GM20431 (cell line): Measurements from ENCODE around the gene PWWP2B.

Experiments used
- in situ Hi-C: fragments of 300-500 bp; cut with MseI, MboI; formaldehyde crosslinking; loops from one replicate; pipeline ENCODE4 v1.15.0; 2020; ENCODE audit warnings: low sequenced_read_pairs; ENCODE audit not compliant: unreplicated experiment

The PWWP2B gene

GRCh38 chr10:132463333-132464255 is 66.6 kb downstream of the PWWP2B start:
- in situ Hi-C loops: no loop called here

GRCh38 chr10:132464256-132465192 is 67.5 kb downstream of the PWWP2B start:
- in situ Hi-C loops: no loop called here

GRCh38 chr10:132465193-132465888 is 68.3 kb downstream of the PWWP2B start:
- in situ Hi-C loops: no loop called here

- in situ Hi-C loops: no loop called here
Measured at GRCh38 chr10:132465889-132466519, 69.0 kb downstream of the PWWP2B start.

GRCh38 chr10:132466520-132467463 is 69.8 kb downstream of the PWWP2B start:
- in situ Hi-C loops: no loop called here
